HG02798 (cell line): ENCODE results near the gene B4GALNT3.

ENCODE experiments used
- ATAC-seq: cut with Tn5 transposase; IDR thresholded peaks from one replicate; pipeline ENCODE4 v1.9.1; 2021; ENCODE audit warnings: mild to moderate bottlenecking; ENCODE audit not compliant: unreplicated experiment, poor library complexity

Gene B4GALNT3

DNA sequence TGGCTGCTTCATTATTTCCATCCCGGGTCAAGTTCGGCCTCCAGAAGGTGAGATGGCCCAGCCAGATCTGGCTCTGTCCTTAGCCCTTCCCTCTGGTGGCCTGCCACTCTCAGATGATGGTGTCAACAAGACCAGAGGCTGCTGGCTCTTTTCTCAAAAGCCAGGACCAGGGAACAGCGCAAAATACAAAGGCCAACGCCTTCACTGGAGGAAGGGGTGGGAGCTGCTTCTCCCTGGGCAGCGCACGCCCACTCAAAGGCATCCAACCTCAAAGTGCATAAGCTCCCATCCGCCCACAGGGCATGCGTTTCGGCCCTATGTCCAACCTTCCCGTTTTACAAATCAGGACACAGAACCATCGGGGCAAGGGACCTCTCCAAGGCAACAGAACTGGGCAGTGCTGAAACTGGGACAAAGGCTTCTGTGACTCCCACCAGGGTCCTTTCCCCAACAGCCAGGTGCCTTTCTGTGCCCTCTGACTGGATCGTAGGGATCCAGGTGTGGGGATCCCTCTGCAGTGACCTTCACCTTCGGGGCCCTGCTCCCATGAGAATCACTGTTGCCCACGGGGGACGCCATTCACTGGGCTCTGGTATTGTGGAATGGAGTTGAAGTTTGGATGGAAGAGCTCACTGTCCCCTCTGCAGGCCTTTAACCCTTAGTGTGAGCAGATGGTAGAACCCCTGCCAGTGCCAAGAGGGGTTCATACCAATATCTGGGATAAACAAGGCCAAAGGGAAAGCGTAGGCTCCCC is 126.8 kb downstream of the B4GALNT3 start:
- no peak for ATAC-seq

DNA sequence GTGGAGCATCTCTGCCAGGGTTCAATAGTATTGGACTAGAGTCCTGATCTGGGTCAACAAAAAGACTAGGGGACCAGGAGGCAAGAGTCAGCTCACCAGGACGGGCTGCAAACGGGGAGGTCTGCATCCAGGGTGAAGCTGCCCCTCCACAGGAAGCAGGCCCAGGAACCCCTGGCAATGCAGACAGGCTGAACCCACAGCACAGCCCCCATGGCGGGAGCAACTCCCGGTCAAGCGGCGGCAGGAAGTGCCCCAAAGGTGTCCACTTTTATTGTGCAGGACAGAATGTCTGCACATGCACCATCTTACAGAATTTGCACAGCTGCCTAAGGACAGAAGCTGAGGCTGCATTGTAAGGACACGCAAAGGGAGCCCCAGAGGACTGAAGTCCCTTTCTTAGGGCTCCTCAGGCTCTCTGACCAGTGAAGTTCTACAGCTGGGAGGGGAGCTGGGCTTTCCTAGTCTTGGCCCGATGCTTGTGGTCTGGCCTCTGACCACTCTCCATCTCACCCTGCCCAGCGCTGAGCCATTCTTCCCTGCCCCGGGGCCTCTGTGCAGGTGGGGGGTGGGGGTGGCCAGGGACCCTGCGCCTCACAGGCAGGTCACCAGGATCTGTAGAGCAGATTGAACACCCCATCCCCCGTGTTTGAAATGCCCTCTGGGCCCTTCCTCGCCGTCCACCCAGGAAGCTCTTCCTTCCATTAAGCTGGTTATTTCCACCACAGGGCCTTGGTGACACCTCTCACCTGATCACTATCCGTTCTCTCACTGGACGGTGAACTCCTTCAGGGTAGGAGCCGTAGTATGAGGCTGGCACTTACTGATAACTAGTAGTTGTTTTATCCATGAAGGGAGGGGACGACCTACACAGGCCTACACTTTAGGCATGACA is 127.6 kb downstream of the B4GALNT3 start:
- ATAC-seq = no peak

DNA sequence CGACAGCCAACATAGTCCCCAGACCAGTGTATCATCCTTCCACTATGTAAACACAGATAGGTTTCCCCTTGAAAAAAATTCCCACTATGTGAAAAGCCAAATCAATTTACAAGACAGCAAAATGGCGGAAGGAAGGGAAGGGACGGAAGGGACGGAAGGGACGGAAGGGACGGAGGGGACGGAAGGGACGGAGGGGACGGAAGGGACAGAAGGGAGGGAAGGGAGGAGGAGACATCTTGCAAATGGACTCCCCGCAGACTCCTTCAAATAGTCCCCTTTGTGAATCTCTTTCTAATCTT is 128.2 kb downstream of the B4GALNT3 start:
- no peak for ATAC-seq

GRCh38 chr12:588646-589045 is 128.9 kb downstream of the B4GALNT3 start:
- ATAC-seq = no peak

DNA sequence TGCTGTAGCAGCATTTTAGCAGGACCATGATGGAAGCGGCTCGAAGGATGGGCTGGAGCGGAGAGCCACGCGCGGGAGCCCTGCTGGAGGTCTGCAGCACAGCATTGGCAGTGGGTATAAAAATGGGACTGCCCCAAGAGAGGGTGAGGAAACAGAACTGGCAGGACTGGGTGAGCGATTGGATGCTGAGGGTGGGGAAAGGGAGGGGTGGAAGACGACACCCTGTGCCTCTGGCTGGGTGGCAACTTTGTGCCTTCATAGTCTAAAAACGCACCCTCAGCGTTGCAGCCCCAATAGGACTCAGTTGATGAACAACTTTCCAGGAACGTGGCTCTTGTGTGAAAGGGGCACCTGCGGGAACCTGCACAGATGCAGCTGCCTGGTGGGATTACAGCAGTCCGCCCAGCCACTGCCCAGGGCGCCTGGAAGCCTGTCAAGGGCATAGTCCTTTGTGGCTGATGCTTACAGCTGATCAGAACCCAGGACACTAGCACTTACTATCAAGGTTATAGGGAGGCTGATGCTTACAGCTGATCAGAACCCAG is 130.5 kb downstream of the B4GALNT3 start:
- no peak for ATAC-seq

GRCh38 chr12:591167-592023 is 131.7 kb downstream of the B4GALNT3 start:
- ATAC-seq = no peak

- no peak for ATAC-seq
Measured at GRCh38 chr12:592024-592505, 132.3 kb downstream of the B4GALNT3 start.

DNA sequence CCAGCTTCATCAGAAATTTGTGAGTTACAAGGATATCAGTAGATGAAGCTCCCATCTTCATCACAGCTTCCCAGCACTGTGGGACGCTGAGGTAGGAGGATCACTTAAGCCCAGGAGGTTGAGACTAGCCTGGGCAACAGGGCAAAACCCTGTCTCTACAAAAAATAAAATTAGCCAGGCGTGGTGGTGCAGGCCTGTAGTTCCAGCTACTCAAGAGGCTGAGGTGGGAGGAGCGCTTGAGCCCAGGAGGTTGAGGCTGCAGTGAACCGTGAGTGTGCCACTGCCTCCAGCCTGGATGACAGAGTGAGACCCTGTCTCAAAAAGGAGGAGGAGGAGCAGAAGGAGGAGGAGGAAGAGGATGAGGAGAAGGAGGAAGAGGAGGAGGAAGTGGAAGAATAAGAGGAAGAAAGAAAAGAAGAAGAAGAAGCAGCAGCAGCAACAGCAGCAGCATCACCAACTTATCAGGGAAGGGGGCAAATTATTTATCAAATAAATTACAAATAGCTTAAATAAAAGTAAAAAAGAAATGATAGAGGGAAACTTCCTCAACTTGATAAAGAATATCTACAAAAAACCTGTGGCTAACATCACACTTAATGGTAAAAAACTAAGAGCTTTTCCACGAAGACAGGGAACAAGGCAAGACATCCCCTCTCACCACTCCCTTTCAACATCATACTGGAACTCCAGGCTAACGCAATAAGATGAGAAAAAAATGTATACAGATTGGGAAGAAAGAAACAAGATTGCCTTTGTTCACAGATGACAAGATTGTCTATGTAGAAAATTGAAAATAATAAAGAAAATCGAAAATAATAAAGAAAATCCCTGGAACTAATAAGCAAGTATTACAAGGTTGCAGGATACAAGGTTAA is 133.9 kb downstream of the B4GALNT3 start:
- no peak for ATAC-seq

- ATAC-seq = no peak
Measured at GRCh38 chr12:597926-598568, 138.3 kb downstream of the B4GALNT3 start.

- ATAC-seq = no peak
Measured at GRCh38 chr12:599756-600155, 140.0 kb downstream of the B4GALNT3 start.

GRCh38 chr12:601976-602699 is 142.4 kb downstream of the B4GALNT3 start:
- no peak for ATAC-seq

DNA sequence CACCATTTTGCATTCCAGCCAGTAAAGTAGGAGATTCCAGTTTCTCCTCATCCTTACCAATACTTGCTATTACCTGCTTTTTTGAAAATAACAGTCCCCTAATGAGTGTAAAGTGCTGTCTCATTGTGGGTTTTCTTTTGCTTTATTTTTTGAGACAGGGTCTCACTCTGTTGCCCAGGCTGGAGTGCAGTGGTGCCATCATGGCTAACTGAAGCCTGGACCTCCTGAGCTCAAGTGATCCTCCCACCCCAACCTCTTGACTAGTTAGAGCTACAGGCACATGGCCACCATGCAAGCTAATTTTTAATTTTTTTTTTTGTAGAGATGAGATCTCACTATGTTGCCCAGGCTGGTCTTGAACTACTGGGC is 142.9 kb downstream of the B4GALNT3 start:
- no peak for ATAC-seq

DNA sequence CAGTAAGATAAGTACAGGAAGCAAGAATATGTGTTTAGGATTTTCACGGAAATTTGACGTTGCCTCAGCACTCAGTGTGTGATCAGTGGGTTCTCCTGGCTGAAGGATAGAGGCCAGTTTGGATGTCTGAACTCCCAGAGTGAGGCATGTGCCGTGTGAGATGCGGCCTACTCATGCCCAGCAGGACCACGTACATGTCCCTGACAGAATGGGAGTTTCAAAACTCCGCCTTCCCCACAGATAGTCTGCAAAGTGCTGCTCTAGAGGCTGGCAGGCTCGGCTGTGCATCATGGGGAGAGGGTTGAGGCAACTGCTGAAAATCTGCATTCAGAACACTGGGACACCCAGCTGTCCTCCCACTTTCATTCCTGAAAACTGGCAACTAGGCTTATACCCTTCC is 145.2 kb downstream of the B4GALNT3 start:
- no peak for ATAC-seq

- no peak for ATAC-seq
Measured at GRCh38 chr12:607541-608001, 147.8 kb downstream of the B4GALNT3 start.

GRCh38 chr12:608413-608812 is 148.7 kb downstream of the B4GALNT3 start:
- ATAC-seq = no peak

DNA sequence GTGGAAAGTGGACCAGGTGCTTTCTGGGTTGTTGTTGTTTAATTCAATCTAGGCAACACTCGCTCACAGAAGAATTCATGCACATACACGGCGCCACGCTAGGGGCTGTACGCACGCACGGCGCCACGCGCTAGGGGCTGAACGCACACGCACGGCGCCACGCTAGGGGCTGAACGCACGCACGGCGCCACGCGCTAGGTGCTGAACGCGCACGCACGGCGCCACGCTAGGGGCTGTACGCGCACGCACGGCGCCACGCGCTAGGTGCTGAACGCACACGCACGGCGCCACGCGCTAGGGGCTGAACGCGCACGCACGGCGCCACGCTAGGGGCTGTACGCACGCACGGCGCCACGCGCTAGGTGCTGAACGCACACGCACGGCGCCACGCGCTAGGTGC is 149.2 kb downstream of the B4GALNT3 start:
- no peak for ATAC-seq

GRCh38 chr12:611721-612120 is 152.0 kb downstream of the B4GALNT3 start:
- ATAC-seq = no peak

- no peak for ATAC-seq
Measured at GRCh38 chr12:612293-612692, 152.6 kb downstream of the B4GALNT3 start.
